ENCODE results near the gene C10orf67.
"Not testable (repeated sequence)": the region's sequence is repeated elsewhere in the genome, so short reads cannot be mapped to it uniquely, and the experiment has no call there.

The C10orf67 gene

DNA sequence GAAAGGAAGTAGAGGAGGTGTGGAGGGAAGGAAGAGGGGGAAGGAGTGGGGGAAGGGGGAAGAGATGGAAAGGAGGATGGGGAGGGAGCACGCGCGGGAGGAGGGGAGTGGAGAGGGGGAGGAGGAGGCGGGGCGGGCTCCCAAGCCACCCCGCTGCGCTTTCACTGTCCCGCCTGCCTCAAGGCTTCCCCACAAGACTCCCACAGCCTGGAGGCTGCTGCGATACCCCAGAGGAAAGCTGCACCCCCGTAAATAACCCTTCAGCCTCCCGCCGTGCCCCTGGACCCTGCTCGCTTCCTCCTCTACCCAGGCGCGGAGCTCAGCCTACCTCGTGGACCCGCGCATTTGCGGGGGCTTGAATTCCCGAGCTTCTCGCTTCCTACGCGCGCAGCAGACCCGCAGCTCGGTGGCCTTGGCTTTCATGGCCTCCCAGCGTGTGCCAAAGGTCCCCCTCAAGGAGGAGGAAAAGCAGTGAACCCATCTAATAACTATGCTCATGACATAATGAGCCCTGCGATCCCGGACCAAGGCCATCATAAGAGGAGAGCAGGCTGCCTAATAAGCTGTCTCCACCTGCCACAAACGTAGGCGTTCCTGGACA is at the start of gene C10orf67:
Gene C10orf67, minus strand, starts transcription at position 557 of the 601 bp plus-strand sequence. Its CDS starts 23 bp downstream, at position 534.
- peak in 3 of 6 experiments; percentile 9 to 24 (median 17) for DNase-seq

GRCh38 chr10:23391821-23392220 is 47.2 kb upstream of the C10orf67 start:
- no peak for DNase-seq

DNA sequence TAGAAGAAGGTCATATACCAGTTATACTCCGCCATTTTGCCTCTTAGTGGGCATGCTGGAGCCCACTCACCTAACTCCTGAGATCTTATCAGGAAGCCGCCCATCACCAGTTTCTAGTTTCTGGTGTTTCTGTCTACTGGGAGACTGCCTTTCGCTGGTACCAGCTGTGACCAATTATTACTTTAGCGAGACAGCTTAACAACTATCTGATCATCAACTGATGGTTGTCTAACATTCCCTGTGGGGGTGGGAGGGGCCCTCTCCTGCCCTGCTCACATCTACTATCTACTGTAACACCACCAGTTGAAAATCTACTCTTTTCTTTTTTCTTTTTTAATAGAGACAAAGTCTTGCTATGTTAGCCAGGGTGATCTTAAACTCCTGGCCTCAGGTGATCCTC is 46.2 kb upstream of the C10orf67 start:
- no peak for DNase-seq

GRCh38 chr10:23390408-23390807 is 45.8 kb upstream of the C10orf67 start:
- DNase-seq, result not testable (repeated sequence)

DNA sequence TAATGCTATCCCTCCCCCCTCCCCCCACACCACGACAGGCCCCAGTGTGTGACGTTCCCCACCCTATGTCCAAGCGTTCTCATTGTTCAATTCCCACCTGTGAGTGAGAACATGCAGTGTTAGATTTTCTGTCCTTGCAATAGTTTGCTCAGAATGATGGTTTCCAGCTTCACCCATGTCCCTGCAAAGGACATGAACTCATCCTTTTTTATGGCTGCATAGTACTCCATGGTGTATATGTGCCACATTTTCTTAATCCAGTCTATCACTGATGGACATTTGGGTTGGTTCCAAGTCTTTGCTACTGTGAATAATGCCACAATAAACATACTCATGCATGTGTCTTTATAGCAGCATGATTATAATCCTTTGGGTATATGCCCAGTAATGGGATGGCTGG is 42.9 kb upstream of the C10orf67 start:
- DNase-seq, result not testable (repeated sequence)

DNA sequence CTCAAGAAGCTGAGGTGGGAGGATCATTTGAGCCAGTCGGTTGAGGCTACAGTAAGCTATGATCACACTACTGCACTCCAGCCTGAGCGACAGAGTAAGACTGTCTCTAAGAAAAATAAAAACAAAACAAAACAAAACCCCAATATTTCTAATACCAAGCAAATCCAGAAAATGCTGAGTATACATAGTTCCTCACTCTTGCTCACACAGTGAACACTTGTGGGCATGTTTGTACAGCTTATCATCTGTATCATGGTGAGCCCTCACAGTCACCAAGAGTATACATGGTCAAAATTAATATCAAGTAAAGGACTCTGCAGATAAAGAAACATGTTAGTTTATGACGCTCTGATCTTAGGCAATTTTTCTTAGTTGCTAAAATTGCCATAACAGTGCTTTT is 41.5 kb upstream of the C10orf67 start:
- DNase-seq, result no peak

- no peak for DNase-seq
These were observed 39.8 kb upstream of the C10orf67 start for GRCh38 chr10:23384364-23384763.

DNA sequence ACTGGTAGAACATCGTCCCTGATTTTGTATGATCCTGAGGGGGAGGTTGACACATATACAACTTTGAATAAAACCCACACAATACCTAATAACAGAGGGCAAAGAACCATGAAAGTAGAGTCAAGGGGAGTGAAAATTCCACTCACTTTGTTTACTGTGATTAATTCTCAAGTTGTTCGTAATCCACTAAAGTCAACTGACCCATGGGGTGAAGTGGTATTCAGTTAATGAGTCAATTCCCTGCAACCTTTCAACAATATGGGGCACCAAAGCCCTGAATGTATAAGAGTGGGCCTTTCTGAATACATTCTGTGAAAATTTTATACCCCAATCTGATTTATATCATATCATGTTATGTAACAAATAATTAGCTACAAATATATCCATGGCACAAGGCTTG is 39.0 kb upstream of the C10orf67 start:
- DNase-seq, result no peak

- no peak for DNase-seq
These were observed 36.9 kb upstream of the C10orf67 start for GRCh38 chr10:23381298-23382040.

GRCh38 chr10:23379686-23380085 is 35.1 kb upstream of the C10orf67 start:
- no peak for DNase-seq

DNA sequence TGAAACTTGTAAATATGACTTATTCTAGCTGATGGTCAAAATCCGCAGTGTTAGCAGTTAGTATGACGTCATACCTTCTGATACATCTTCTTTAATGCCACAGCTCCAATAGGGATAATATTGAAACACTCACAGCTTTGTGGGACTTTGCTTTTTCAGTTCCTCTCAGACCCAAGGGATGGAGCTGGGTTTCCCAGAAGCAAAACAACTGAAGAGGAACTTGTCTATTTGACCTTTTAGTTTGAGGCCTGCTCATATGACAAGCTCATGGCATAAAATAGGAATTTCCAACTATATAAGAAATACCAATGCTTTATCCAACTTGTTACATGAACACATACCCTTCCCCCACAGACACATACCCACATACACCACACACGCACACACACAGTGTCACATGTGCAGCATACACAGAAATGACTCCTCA is 31.6 kb upstream of the C10orf67 start:
- DNase-seq, result no peak

GRCh38 chr10:23375366-23375765 is 30.8 kb upstream of the C10orf67 start:
- DNase-seq, result no peak

DNA sequence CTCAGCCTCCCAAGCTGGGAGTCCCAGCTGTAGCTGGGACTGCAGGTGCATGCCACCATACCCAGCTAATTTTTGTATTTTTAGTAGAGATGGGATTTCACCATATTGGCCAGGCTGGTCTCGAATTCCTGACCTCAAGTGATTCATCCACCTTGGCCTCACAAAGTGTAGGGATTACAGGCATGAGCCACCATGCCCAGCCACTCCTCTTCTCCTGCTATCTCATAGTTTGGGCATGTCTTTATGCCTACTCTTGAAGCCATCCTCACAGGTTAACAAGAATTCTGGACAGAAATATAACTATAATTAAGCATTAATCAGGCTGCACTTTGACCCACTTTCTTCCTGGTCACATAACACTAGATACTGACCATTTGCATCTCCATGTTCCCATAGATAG is 28.6 kb upstream of the C10orf67 start:
- DNase-seq, result no peak

DNA sequence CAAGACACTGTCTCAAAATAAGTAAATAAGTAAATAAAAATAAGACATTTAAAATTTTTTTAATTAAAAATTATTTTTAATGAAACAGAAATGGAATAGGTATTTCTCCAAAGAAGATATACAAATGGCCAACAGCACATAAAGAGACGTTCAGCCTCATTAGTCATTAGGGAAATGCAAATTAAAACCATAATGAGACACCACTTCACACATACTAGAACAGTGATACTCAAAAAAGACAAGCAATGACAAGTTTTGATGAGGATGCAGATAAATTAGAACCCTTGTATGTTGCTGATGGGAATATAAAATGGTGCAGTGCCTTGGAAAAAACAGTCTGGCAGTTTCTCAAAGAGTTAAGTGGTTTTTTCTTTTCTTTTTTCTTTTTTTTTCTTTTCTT is 26.5 kb upstream of the C10orf67 start:
- no peak for DNase-seq

DNA sequence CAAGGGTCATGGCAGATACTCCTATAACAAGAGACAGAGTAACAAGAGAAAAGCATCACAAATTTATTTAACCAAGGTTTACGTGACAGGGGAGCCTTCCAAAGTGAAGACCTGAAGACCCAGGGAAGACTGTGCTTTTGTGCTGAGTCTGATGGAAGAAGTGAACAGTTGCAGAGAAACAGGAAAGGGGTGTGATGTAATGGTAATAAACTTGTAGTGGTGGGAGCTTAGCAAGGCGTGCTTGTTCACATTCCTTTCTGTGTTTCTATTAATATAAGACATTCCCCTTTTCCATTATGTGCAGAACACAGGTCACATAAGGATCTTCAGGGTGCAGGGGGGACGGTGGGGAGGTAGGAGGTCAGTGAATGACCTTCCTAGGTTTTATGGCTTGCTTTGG is 25.5 kb upstream of the C10orf67 start:
- DNase-seq, result peak in 1 of 6 experiments; percentile 1

DNA sequence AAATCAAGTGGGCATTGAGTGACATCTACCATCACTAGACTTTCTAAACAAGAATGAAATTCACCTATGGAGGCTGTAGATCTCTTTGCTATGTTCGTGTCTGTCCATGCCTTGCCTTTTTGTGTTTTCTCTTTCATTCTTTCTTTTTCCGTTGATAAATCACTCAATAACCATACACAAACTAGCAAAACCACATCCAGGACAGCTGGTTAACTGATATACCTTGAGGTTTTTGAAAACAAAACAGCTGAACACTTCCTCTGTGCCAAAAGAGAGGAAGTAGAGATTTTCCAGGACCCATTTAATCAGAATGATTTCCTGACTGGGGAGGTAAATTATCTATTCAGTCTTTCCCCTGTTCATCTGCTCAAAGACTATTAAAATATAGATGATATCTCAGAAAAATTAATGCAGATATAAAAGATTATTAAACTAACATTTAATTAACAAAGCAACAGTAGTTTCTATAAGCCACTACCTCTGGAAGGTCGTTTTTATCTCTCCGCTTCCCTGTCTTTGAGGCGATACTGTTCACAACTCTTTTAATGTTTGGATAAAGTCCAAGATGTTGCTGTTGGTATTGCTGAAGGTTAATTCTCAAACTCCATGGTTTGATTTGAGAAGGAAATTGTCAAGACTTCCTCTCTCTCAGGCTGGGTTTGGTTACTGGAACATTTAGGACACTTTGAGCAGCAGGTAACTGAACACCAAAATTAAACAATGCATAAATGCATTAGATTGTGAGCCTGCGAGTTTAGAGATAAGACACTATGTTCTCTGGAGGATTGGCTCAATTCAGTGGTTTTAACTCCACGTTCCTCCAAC is 24.4 kb upstream of the C10orf67 start:
- DNase-seq, result peak in 3 of 6 experiments; percentile 56 to 64 (median 62)

GRCh38 chr10:23367896-23368595 is 23.4 kb upstream of the C10orf67 start:
- DNase-seq, result no peak

- not testable (repeated sequence) for DNase-seq
These were observed 20.9 kb upstream of the C10orf67 start for GRCh38 chr10:23365417-23366030.

GRCh38 chr10:23364378-23364777 is 19.8 kb upstream of the C10orf67 start:
- DNase-seq, result no peak

DNA sequence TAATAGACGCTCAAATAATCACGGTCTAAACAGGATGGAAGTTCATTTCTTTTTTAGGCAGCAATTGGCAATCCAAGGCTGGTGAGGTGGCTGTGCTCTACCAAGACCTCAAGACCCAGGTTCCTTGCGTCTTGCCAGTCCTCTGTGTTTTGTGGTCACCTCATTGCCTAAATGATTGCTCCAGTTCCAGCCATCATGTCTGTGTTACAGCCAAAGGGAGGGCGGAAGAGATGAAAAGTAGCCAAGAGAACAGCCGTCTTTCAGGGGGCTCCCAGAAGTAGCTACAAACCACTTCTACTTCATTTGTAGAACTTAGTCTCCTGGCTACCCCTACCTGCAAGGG is 19.2 kb upstream of the C10orf67 start:
- no peak for DNase-seq

GRCh38 chr10:23362879-23363792 is 18.5 kb upstream of the C10orf67 start:
- DNase-seq, result peak in 5 of 6 experiments; percentile 5 to 73 (median 69)

Measured in stimulated activated naive CD4-positive, alpha-beta T cell (primary cell).